ENCODE measurements around the gene TTBK2. TPM values are rescaled to one million over a fixed set of nuclear protein-coding genes. Genes with fewer than 3 reads are reported as not detected.
A peak's percentile ranks its signal among the peaks of the same experiment; 100 is the strongest.

TTBK2 gene
- total RNA-seq, 1 experiment from 2014 or later: 10.6 TPM

- POLR2A ChIA-PET: no interaction called here
- no peak for DNase-seq (ENCODE audit: low read depth, low spot score)
- BruUV-seq (replicated peaks): no TSS peak
- Histone ChIP-seq H3K9ac (ENCODE audit: low read length) (no peak overlapping the region), H3K4me3 (replicated peaks in 1 of 2; ENCODE audit: low read depth in 1 of 2, low read length in 2 of 2) (no peak overlapping the region), H3K36me3 (ENCODE audit: control insufficient read depth in 1 of 2, insufficient read depth in 2 of 2, low read length in 2 of 2) (no peaks in the 10 kb centered on the region), H3K4me1 (ENCODE audit: control insufficient read depth in 1 of 2, insufficient read depth in 2 of 2, low read length in 2 of 2) (no peaks in the 10 kb centered on the region), H3K79me2 (ENCODE audit: insufficient read depth, low read length) (no peaks in the 10 kb centered on the region), H3K27ac (ENCODE audit: low read depth, low read length) (no peak overlapping the region), H3K27me3 (ENCODE audit: insufficient read depth, low read length) (no peaks in the 10 kb centered on the region), H3K9me2 (ENCODE audit: insufficient read depth) (no peaks in the 10 kb centered on the region), H4K20me1 (ENCODE audit: insufficient read depth) (no peaks in the 10 kb centered on the region), H2AFZ (ENCODE audit: low read depth, low read length, poor library complexity, severe bottlenecking) (no peak overlapping the region), H3K4me2 (ENCODE audit: low read length) (no peak overlapping the region), H3K9me3 (ENCODE audit: control insufficient read depth in 1 of 2, insufficient read depth in 1 of 2, low read depth in 1 of 2, low read length in 2 of 2) (no peaks in the 10 kb centered on the region)
- TF ChIP-seq REST (IDR thresholded peaks at IDR 0.05; ENCODE audit: low read depth) (no peak), ZFX (IDR thresholded peaks at IDR 0.05) (no peak), EZH2 (IDR thresholded peaks at IDR 0.05) (no peak)
- RAD21 ChIA-PET (ENCODE audit: low non-redundant PET in 1 of 2, low total read pairs in 2 of 2, uncharacterized antibody in 2 of 2, unreplicated experiment in 2 of 2): no interaction called here
- intact Hi-C loops (cut with micrococcal nuclease): loop anchor here (5.0 to 10.0 kb wide), 2 partner anchors 132 to 355 kb away; no protein-coding TSS in a partner anchor
- CTCF ChIA-PET: no interaction called here
- ATAC-seq: no peak
Measured at GRCh38 chr15:42929306-42929848, 8.8 kb upstream of the TTBK2 start.

GRCh38 chr15:42921342-42921731 is 759 bp upstream of the TTBK2 start:
- ATAC-seq (no peak), DNase-seq (ENCODE audit: low read depth, low spot score) (no peak)
- peak overlapping the region; percentile 68 for H2AFZ ChIP-seq (ENCODE audit: low read depth, low read length, poor library complexity, severe bottlenecking)
- no peaks in the 10 kb centered on the region for H3K27me3 ChIP-seq (ENCODE audit: insufficient read depth, low read length)
- H3K9ac ChIP-seq (ENCODE audit: low read length): no peak overlapping the region
- intact Hi-C loops (cut with micrococcal nuclease): loop anchor here (10.0 kb wide), 1 partner anchor 363 kb away; no protein-coding TSS in a partner anchor
- peak overlapping the region; percentile 97 for H3K4me2 ChIP-seq (ENCODE audit: low read length)
- CTCF ChIA-PET: no interaction called here
- H3K4me1 ChIP-seq (ENCODE audit: control insufficient read depth in 1 of 2, insufficient read depth in 2 of 2, low read length in 2 of 2): peaks cover 5 to 15% of the 10 kb centered on the region in 2 experiments
- H3K36me3 ChIP-seq (ENCODE audit: control insufficient read depth in 1 of 2, insufficient read depth in 2 of 2, low read length in 2 of 2): no peaks in the 10 kb centered on the region
- BruUV-seq (replicated peaks): no TSS peak
- no peaks in the 10 kb centered on the region for H3K79me2 ChIP-seq (ENCODE audit: insufficient read depth, low read length)
- H3K9me2 ChIP-seq (ENCODE audit: insufficient read depth): no peaks in the 10 kb centered on the region
- RAD21 ChIA-PET (ENCODE audit: low non-redundant PET in 1 of 2, low total read pairs in 2 of 2, uncharacterized antibody in 2 of 2, unreplicated experiment in 2 of 2): no interaction called here
- H3K4me3 ChIP-seq (replicated peaks in 1 of 2; ENCODE audit: low read depth in 1 of 2, low read length in 2 of 2): peak overlapping the region; percentile 2 to 75; a peak in 2 of 4 replicates
- POLR2A ChIA-PET: no interaction called here
- H3K9me3 ChIP-seq (ENCODE audit: control insufficient read depth in 1 of 2, insufficient read depth in 1 of 2, low read depth in 1 of 2, low read length in 2 of 2): no peaks in the 10 kb centered on the region
- H3K27ac ChIP-seq (ENCODE audit: low read depth, low read length): no peak overlapping the region
- no peaks in the 10 kb centered on the region for H4K20me1 ChIP-seq (ENCODE audit: insufficient read depth)
- TF ChIP-seq JUND (IDR thresholded peaks at IDR 0.05) (no peak), POLR2AphosphoS5 (IDR thresholded peaks at IDR 0.05; ENCODE audit: low read depth, low read length) (no peak), CBX3 (IDR thresholded peaks at IDR 0.05; ENCODE audit: low read depth) (no peak), RAD21 (IDR thresholded peaks at IDR 0.05; ENCODE audit: low read depth) (no peak), ELF1 (IDR thresholded peaks at IDR 0.05; ENCODE audit: borderline replicate concordance, low read depth) (no peak), POLR2A (IDR thresholded peaks at IDR 0.05; ENCODE audit: borderline replicate concordance, extremely low read depth, insufficient read depth, insufficient read length) (no peak), REST (IDR thresholded peaks at IDR 0.05; ENCODE audit: low read depth) (no peak), FOSL1 (IDR thresholded peaks at IDR 0.05; ENCODE audit: low read depth) (no peak)
- TF ChIP-seq, protein P1, sequence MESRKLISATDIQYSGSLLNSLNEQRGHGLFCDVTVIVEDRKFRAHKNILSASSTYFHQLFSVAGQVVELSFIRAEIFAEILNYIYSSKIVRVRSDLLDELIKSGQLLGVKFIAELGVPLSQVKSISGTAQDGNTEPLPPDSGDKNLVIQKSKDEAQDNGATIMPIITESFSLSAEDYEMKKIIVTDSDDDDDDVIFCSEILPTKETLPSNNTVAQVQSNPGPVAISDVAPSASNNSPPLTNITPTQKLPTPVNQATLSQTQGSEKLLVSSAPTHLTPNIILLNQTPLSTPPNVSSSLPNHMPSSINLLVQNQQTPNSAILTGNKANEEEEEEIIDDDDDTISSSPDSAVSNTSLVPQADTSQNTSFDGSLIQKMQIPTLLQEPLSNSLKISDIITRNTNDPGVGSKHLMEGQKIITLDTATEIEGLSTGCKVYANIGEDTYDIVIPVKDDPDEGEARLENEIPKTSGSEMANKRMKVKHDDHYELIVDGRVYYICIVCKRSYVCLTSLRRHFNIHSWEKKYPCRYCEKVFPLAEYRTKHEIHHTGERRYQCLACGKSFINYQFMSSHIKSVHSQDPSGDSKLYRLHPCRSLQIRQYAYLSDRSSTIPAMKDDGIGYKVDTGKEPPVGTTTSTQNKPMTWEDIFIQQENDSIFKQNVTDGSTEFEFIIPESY (IDR thresholded peaks at IDR 0.05; ENCODE audit: extremely low read depth, insufficient replicate concordance, low read length): no peak
